ENCODE results near the gene HPS3. TPM values are rescaled to one million over a fixed set of nuclear protein-coding genes. Genes with fewer than 3 reads are reported as not detected.
"Not testable (repeated sequence)": the region's sequence is repeated elsewhere in the genome, so short reads cannot be mapped to it uniquely, and the experiment has no call there.

Gene HPS3
- polyA plus RNA-seq, 1 experiment, result 28.1 TPM

DNA sequence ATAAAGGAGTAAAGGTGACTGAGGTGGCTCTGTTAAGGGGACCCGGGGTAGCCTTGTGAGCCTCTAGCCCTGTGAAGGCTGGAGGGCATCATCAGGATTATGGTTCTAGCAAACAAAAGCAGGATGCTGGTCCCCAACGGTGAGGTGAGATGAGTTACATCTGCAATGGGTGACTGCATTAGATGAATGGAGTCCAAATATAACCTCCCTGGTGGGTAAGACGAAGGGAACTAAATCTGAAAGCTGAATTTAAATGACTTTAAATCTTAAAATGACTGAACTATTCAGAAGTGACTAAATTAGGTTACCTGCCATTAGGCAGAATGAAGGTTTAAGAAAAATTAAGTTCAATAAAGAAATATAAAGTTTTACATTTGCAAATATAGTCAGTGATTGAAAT lies 38.5 kb upstream of the HPS3 start:
- peaks cover 7% of the 10 kb centered on the region; the same call in 1 of the 2 replicates for H3K9me3 ChIP-seq (ENCODE audit: control insufficient read depth, insufficient read depth, low read length)
- TF ChIP-seq, protein P1, sequence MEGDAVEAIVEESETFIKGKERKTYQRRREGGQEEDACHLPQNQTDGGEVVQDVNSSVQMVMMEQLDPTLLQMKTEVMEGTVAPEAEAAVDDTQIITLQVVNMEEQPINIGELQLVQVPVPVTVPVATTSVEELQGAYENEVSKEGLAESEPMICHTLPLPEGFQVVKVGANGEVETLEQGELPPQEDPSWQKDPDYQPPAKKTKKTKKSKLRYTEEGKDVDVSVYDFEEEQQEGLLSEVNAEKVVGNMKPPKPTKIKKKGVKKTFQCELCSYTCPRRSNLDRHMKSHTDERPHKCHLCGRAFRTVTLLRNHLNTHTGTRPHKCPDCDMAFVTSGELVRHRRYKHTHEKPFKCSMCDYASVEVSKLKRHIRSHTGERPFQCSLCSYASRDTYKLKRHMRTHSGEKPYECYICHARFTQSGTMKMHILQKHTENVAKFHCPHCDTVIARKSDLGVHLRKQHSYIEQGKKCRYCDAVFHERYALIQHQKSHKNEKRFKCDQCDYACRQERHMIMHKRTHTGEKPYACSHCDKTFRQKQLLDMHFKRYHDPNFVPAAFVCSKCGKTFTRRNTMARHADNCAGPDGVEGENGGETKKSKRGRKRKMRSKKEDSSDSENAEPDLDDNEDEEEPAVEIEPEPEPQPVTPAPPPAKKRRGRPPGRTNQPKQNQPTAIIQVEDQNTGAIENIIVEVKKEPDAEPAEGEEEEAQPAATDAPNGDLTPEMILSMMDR (IDR thresholded peaks at IDR 0.05; ENCODE audit: low read depth, low read length), result no peak
- no peaks in the 10 kb centered on the region for H3K27me3 ChIP-seq (ENCODE audit: control insufficient read depth, insufficient read depth, low read length)
- no peak overlapping the region for H3K27ac ChIP-seq (ENCODE audit: low read depth, low read length)
- H3K4me3 ChIP-seq (ENCODE audit: low read depth, low read length), result no peak overlapping the region
- no peak for DNase-seq (ENCODE audit: low read depth, low spot score)
- POLR2A ChIA-PET, result no interaction called here
- CTCF ChIA-PET, result interaction anchor here (0.8 to 1.3 kb wide), 2 partner anchors 29 to 717 kb away, joined by 3 to 7 read pairs; no protein-coding TSS in a partner anchor

GRCh38 chr3:149091983-149092382 lies 37.5 kb upstream of the HPS3 start:
- CTCF ChIA-PET, result interaction anchor here (1.3 kb wide), 1 partner anchor 28 kb away, joined by 7 read pairs; no protein-coding TSS in a partner anchor
- H3K9me3 ChIP-seq (ENCODE audit: control insufficient read depth, insufficient read depth, low read length), result peaks cover 4% of the 10 kb centered on the region; the same call in 1 of the 2 replicates

DNA sequence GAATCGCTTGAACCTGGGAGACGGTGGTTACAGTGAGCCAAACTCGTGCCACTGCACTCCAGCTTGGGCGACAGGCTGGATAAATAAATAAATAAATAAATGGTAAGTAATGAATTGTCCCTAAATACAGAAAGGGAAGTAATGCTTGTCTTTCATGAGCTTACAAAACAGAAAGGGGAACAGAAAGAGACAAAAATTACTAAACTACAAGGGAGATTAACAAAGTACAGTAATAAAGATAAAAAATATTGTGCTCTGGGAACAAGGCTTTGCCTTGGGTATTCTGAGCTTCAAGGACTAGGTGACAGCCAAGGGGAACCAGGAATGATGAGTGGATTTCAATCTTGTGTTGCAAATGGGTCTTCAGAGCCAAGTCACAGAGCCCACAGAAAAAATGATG lies 34.0 kb upstream of the HPS3 start:
- no peak overlapping the region for H3K27ac ChIP-seq (ENCODE audit: low read depth, low read length)
- H3K9me3 ChIP-seq (ENCODE audit: control insufficient read depth, insufficient read depth, low read length), result no peaks in the 10 kb centered on the region; the same call in 1 of the 2 replicates
- DNase-seq (ENCODE audit: low read depth, low spot score), result no peak
- TF ChIP-seq, protein P1 (IDR thresholded peaks at IDR 0.05; ENCODE audit: low read depth, low read length), result no peak
- ChIA-PET CTCF (no interaction called here), POLR2A (no interaction called here)
- no peak overlapping the region for H3K4me3 ChIP-seq (ENCODE audit: low read depth, low read length)
- H3K27me3 ChIP-seq (ENCODE audit: control insufficient read depth, insufficient read depth, low read length), result no peaks in the 10 kb centered on the region

More at GRCh38 chr3:149091983-149092382, 37.5 kb upstream of the HPS3 start:
- H3K27me3 ChIP-seq (ENCODE audit: control insufficient read depth, insufficient read depth, low read length), result no peaks in the 10 kb centered on the region
- TF ChIP-seq, protein P1 (IDR thresholded peaks at IDR 0.05; ENCODE audit: low read depth, low read length), result no peak
- no peak for DNase-seq (ENCODE audit: low read depth, low spot score)
- H3K27ac ChIP-seq (ENCODE audit: low read depth, low read length), result no peak overlapping the region
- POLR2A ChIA-PET, result no interaction called here
- H3K4me3 ChIP-seq (ENCODE audit: low read depth, low read length), result no peak overlapping the region

DNA sequence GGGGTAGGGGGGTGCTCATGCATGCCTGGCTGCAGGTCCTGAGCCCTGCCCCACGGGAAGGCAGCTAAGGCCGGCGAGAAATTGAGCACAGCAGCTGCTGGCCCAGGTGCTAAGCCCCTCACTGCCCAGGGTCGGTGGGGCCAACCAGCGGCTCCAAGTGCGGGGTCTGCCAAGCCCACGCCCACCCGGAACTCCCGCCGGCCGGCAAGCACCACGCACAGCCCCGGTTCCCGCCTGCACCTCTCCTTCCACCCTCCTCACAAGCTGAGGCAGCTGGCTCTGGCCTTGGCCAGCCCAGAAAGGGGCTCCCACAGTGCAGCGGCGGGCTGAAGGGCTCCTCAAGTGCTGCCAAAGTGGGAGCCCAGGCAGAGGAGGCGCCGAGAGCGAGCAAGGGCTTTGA lies 31.5 kb upstream of the HPS3 start:
- H3K27ac ChIP-seq (ENCODE audit: low read depth, low read length); CTCF ChIA-PET; H3K4me3 ChIP-seq (ENCODE audit: low read depth, low read length); H3K9me3 ChIP-seq (ENCODE audit: control insufficient read depth, insufficient read depth, low read length); DNase-seq (ENCODE audit: low read depth, low spot score); H3K27me3 ChIP-seq (ENCODE audit: control insufficient read depth, insufficient read depth, low read length); POLR2A ChIA-PET: not testable (repeated sequence)

GRCh38 chr3:149101154-149101553 lies 28.3 kb upstream of the HPS3 start:
- no peak overlapping the region for H3K4me3 ChIP-seq (ENCODE audit: low read depth, low read length)
- no peak overlapping the region for H3K27ac ChIP-seq (ENCODE audit: low read depth, low read length)
- CTCF ChIA-PET, result interaction anchor here (0.6 to 1.1 kb wide), 3 partner anchors 146 to 617 kb away, joined by 3 to 4 read pairs (median 3); no protein-coding TSS in a partner anchor
- H3K9me3 ChIP-seq (ENCODE audit: control insufficient read depth, insufficient read depth, low read length), result no peaks in the 10 kb centered on the region; the same call in 1 of the 2 replicates
- no peaks in the 10 kb centered on the region for H3K27me3 ChIP-seq (ENCODE audit: control insufficient read depth, insufficient read depth, low read length)
- TF ChIP-seq, protein P1 (IDR thresholded peaks at IDR 0.05; ENCODE audit: low read depth, low read length), result no peak
- DNase-seq (ENCODE audit: low read depth, low spot score), result no peak
- POLR2A ChIA-PET, result no interaction called here

All from AG04450 (cell line).